Measurements from ENCODE around the gene PLD1. TPM values are rescaled to one million over a fixed set of nuclear protein-coding genes. Genes with fewer than 3 reads are reported as not detected.
A peak's percentile ranks its signal among the peaks of the same experiment; 100 is the strongest.
"Not testable (repeated sequence)": the region's sequence is repeated elsewhere in the genome, so short reads cannot be mapped to it uniquely, and the experiment has no call there.

The PLD1 gene
- polyA plus RNA-seq, 1 donor, result 11.7 TPM

DNA sequence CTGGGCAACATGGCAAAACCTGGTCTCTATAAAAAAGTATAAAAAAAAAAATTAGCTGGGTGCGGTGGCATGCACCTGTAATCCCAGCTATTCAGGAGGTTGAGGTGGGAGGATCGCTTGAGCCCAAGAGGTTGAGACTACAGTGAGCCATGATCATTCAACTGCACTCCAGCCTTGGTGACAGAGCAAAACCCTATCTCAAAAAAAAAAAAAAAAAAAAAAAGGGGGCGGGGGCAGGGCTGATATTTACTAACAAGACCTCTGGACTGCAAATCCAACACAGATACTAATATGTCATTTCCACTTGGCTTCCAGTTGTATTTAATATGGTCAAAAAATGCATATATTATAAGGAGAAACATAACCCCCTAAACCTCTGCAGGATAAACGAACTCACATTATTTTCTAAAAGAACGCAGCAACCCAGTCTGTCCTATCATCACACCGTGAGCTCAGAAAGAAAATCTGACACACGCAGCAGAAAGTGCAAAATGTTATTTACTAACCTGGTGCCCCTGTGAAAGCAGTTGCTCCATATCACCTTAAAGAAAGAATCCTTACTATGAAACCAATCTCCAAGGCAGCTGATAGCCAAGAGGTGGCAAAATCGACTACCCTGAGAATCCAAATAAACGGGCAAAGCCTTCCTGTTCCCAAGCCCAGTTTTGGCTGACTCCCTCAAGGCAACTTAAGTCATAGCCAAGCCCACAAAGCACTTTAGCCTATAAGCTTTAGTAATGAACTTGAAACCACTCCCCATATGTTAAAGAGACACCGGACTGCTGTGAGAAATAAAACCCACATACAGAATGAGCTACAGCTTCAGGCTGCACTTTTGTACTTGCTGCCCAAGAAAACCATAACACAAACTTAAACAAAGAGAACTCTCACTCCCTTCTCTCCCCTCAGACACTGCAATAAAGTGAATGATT is 39.3 kb downstream of the PLD1 start:
- DNase-seq, result peak; percentile 84

DNA sequence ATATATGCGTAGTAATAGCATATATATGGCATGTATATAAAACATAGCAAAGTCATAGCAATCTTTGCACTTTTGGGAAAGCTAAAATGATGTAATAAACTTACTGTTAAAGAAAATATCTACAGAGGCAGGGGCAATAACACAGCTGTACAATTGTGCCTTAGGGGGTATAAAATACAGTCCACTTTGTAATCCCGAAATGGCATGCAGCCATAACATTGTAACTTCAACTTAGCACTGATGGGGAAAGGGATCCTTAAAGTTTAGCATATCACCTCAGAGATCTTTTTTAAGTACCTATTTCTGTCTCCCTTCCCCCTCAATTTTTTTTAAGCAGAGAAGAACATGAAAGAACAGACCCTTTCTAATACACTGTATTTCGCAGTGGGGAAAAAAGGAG is 40.8 kb downstream of the PLD1 start:
- no peak for DNase-seq

DNA sequence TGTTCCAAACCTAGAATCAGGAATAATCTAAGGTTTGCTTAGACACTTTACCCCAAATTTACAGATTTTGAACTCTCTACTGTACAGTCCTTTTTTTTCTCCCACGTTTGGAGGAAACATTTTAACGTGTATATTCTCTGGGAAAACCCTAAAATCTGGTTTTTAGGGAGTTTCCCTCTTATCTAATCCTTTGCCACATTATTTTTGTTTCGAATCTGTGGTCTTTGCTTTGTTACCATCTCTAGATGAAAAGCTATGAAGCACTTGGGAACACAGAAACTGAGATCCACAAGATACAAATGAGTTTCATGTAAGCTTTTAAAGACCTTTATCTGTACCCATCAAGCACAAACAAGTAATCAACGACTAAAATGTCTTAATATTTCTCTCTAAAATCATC is 41.3 kb downstream of the PLD1 start:
- no peak for DNase-seq

DNA sequence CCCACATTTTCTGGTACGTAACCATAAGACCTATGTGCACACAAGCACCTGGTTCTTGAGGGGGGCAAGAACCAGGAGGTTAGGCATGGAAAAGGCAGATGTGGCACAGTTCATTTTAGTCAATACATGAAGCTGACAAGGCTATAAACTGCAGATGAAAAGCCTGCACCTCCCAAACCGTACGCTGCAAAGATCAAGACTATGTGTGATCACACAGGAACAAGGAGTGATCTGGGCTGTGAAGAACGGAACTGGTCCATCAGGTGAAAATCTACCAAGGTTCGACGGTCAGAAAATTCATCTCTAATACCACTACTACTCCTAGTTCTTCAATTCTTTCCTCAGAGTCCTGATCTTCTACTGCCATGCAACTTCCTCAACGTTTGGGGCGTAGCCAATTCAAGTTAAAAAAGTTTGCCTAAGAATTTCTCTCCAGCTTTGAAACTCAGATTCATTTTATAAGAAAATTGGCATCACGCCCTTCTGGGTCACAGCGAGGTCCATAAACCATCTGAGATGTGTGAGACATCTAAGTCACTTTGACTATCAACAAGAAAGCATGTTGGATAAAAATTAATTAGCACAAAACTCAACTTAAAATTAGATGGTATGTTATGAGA is 41.9 kb downstream of the PLD1 start:
- no peak for DNase-seq

DNA sequence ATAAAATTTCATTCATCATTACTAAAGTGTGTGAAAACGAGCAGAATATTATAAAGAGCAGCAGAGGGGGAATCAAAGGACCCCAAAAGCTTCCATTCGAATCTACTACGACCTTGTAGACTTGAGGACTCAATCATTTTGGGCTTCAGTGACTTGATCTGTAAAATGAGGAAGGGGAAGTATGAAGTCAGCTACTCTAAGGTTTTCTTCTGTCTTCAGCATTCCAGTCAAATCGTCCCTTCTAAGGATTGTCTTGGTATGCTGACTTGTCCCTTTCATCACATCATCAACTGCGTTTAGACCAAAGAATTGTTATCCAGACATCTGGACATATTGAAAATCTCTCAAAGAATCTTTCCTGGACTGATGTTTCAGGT is 44.8 kb downstream of the PLD1 start:
- DNase-seq, result no peak

DNA sequence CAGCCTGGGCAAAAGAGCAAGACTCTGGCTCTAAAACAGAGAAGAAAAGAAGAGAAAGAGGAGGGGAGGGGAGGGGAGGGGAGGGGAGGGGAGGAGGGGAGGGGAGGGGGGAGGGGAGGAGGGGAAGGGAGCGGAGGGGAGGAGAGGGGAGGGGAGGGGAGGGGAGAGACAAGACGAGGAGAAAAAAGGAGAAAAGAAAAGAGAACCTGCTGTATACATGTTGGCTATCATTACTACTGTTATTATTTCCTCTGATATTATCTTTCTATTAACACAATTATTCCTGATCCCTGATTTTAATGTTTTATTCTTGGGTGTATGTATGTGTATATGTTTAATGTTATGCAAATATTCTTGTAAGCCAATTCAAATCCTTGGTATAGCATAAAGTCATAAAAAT is 46.9 kb downstream of the PLD1 start:
- DNase-seq, result no peak

DNA sequence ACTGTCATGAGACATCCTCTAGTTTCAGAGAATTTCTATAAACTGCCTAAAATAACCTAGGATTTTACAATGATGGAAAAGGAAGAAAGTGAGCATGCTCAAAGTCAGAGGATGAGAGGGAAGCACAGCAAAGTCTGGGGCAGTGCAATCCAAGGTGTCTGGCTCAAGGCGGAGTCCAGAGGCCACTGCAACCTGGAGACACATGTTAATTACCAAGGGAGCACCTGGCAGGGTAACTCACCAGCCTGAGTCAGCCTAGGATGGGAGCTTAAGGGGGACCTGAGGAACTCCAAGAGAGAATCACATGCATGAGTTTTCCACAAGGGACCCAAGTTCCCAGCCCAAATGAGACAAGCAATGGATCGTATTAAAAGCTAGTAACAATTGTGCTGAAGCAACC is 49.8 kb downstream of the PLD1 start:
- no peak for DNase-seq

DNA sequence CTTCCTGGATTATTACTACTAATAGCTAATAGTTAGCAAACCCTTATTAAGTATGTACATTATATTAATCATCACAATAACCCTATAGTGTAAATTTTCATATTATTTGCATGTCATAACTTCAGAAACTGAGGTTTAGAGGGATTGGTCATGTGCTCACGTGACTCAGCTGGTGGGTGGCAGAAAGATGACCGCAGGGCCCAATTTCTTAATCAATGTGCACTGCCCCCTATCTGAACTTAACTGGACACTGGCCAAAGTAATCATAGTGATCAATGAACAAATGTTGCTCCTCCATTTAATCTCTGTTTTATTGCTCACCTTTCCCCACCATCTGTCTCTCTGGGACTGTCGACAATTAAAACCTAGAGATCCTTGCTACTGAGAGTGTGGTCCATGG is 52.2 kb downstream of the PLD1 start:
- DNase-seq, result no peak

DNA sequence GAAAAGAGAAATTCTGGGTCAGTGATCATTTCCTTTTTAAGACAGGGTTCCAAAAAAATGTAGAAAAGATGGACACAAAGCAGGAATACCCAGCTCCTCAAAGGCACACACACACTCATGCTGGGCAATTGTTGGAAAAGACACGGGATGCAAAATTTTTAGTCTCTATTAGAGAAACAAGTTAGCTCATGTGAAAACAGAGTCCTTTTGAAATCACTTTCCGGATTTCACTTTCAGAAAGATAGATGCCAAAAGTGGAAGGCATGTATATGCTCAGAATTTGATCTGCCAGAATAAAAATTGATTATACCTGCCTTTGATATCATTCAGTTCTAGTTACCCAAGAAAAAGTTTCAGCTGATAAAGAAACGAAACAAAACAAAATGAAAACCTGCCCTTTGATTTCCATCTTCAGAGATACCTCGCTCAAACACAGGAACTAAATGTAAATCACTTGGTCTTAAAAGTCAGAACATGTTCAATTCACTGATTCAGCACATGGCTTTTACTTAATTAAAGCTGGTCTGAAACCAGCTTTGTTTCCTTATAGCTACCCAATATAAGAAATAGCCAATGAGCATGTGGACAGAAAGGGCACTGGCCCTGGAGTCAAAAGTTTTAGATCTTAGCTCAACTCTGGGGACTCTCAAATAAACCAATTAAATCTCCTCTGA is 52.8 kb downstream of the PLD1 start:
- no peak for DNase-seq

DNA sequence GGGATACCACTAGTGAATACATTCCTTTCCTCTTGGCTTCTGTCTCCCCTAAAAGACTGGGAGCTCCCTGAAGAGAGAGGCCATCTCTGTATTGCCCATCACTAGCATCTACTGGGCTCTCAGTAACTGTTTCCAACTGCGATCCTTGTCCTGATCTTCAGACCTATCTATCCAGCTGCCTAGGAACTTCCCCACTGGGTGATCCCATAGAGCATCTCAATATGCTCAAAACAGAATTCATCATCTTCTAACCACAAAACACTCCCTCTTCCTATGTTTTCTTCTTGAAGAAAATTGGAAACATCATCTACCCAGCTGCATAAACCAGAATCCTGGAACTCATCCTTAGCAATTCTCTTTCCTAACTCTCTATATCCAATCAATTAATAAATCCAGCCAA is 54.6 kb downstream of the PLD1 start:
- DNase-seq, result no peak

DNA sequence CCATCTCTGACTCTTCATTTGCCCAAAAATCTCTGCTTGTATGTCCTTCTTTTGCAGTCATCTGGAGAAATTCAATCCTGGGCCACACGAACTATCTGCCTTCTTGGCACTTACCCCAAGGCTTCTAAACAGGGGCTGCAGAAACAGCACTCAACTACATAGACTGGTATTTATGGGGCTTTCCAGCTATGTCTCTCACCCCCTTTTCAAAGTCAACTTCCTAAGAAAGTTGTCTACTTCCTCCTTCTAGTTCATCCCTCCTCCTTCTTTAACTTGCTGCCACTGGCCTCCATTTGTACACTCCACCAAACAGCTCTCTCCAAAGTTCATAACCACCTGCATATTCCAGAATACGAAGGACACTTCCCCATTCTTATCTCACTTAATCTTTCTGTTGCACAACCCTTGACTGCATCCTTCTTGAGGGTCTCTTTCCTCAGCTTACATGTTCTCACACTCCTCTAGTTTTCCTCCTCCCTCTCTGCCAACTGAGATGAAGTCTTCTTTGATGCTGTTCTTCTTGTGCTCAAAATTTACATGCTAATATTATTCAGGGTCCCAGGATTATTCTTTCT is 55.2 kb downstream of the PLD1 start:
- DNase-seq, result no peak

DNA sequence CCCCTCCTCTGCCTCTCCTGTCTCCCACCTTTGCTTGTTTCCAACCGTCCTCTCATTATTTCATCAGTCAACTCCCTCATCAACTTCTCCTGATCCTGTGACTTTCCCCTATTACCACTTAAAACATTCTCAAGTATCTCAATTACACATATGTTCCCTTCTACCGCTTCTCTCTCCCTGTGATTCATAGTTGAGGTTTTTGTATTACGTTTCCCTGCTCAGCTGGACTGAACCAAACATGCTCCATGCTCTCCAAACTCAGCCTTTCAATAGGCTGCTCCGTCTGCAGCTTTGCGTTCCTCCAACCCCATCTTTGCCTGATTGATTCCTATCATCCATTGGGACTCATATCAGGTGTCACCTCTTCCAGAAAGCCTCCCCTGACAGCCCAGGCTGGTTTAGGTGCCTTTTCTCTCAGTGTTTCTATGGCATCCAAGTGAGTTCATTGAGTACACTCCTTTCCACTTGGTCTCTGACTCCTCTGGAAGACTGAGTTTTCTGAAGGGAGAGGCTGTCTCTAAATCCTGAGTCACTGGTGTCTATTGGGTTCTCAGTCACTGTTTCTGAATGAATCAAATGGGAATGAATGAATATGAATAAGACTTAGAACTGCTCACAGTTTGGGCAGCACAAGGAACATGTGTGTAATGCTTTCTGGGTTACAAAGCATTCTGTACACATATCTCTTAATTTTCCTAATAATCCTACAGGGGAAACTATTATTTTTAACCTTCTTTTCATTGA is 56.4 kb downstream of the PLD1 start:
- no peak for DNase-seq

DNA sequence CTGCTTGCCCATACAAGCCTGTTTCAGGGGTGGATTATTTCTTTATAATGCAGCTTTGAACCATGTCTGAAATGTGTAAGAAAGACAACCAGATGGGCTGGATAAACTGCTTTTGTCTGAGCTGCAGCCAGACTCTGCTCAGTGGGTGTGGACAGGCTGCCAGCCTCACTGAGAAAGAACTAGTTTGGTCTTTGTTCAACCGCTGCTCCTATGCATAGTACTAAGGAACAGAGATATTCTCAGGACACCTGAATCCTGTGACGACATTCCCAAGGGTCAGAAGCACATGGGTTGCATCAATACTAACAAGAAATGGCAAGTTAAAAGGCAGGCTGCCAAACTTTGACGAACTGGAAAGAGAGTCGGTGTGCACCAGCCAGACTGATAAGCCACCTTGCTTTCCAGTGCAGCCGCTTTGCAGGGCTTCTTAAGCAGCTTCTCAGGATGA is 57.2 kb downstream of the PLD1 start:
- DNase-seq, result no peak

DNA sequence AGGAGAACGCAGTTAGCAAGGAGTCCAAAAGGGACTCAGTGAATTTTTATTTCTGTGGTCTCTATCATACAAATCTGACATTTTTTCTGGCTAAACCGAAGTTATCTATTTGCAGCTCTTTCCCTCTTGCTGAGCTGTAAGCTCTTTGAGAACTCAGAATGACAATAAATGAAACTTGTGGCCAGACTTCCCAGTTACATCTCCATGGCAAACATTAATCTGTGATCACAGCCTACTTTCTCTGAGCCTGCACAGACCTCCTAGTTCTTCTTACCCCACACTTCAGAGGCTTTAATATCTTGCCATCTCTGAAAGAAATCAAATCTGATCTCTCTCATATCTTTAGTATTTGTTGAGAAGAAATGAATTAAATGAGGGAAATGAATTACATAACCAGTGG is 58.0 kb downstream of the PLD1 start:
- no peak for DNase-seq

DNA sequence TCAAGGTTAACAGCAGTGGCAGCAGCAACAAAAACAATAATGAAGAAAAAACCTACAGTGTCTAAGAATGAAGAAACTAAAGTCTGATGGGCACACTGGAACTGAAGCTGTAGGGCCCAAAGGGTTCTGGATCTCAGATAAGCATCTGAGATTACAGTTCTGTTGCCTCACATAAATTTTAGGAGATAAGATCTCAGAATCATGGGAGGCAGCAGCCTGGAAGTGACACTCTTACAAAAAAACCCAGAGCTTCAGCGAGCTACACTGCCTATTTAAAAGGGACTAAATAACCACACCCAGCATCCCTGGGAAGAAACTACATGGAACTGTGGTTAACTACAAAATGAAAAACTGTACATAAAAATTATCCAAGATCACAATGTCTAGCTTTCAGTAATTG is 61.2 kb downstream of the PLD1 start:
- no peak for DNase-seq

DNA sequence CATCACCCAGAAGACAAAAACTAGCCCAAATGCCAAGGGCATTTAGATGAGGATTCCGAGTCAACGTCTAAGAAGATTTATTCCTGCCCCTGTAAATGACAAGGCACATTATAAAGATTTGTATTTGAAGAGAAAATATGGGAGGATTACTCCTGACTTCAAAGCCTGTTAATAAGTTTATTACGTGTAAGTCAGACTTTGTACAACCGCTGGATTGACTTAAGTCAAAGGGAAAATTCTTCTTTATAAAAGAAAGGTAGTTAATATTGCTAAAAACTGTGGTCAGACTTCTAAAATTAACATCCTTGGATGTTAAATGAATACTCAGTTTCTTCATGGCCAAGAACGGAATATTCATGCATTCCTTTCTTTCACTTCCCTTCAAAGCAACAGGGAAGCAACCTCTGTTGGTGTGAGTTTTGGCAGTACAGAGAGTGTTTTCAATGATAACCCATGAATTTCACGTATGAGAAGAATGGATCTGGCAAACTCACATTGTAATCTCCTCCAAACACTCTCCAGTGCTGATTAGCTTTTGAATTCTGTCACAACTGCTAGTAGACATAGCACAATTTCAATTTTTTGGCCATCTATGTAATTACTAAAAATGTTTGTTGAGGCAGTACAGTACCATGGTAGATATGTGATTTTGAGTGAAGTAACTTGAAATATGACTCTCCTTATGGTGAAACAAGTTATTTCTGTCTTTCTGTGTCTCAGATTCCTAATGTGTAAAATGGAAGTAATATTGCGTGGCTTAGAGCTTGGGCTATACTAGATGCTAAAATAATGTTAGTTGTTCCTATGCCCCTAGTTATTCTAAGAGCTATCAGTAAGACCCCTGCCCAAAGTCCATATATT is 62.0 kb downstream of the PLD1 start:
- no peak for DNase-seq

DNA sequence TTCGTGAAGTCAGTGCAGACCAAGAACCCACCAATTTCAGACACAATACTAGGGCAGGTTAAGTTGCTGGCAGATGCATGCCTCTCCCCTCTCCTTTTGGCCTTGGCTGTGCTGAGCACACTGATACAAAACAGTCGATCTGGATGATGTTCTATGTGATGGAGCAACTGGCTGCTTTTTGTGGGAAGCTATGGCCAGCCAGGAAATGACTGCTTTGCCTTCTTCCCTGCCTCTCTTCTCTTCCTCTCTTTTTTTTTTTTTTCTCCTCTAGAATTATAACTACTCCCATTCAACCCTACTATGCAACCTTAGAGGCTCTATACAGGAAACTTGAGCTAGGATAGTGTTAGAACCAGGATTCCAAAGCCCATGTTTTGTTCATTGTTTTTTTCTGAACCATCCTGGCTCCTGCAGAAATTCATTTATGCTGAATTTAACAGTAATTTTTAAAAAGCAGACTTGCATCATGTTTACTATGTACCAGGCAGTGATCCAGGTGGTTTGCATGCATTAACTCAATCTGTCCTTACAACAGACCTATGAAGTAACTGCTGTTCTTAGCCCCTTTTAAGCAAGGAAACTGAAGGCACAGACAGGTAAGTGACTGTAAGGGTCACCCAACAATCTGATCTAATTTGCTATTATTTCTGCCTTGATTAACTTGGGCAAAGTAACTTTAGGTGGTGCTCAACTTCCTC is 62.9 kb downstream of the PLD1 start:
- no peak for DNase-seq

DNA sequence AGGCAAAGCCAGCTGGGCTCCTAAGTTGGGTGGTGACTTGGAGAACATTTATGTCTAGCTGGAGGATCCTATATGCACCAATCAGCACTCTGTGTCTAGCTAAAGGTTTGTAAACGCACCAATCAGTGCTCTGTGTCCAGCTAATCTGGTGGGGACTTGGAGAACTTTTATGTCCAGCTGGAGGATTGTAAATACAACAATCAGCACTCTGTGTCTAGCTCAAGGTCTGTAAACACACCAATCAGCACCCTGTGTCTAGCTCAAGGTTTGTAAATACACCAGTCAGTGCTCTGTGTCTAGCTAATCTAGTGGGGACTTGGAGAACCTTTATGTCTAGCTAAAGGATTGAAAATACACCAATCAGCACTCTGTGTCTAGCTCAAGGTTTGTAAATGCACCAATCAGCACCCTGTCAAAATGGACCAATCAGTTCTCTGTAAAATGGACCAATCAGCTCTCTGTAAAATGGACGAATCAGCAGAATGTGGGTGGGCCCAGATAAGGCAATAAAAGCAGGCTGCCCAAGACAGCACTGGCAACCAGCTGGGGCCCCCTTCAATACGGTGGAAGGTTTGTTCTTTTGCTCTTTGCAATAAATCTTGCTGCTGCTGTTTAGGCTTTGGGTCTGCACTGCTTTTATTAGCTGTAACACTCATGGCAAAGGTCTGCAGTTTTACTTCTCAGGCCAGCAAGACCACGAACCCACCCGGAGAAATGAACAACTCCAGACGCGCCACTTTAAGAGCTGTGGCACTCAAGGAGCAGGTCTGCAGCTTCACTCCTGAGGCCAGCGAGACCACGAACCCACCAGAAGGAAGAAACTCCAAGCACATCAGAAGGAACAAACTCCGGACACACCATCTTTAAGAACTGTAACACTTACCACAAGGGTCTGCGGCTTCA is 63.7 kb downstream of the PLD1 start:
- not testable (repeated sequence) for DNase-seq

DNA sequence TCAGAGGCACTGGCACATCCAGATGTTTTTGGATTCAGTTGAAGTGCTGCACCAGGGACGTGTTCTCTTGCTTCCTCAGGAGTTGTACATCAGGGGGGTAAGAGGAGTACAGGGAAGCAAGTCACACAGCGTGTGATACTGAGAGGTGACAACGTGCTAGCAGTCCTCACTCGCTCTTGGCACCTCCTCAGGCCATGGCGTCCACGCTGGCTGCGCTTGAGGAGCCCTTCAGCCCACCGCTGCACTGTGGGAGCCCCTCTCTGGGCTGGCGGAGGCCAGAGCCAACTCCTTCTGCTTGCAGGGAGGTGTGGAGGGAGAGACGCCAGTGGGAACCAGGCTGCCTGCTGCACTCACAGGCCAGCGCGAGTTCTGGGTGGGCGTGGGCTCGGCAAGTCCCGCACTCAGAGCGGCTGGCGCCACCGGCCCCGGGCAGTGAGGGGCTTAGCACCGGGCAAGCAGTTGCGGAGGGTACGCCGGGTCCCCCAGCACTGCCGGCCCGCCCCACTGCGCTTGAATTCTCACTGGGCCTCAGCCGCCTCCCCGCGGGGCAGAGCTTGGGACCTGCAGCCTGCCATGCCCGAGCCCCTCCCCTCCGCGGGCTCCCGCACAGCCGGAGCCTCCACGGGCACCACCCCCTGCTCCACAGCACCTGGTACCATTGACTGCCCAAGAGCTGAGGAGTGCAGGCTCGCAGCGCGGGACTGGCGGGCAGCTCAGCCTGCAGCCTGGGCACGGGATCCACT is 64.5 kb downstream of the PLD1 start:
- DNase-seq, result no peak

Data from hindlimb muscle (tissue), 1 donor.